Measurements from ENCODE around the gene RBBP5.

The RBBP5 gene

DNA sequence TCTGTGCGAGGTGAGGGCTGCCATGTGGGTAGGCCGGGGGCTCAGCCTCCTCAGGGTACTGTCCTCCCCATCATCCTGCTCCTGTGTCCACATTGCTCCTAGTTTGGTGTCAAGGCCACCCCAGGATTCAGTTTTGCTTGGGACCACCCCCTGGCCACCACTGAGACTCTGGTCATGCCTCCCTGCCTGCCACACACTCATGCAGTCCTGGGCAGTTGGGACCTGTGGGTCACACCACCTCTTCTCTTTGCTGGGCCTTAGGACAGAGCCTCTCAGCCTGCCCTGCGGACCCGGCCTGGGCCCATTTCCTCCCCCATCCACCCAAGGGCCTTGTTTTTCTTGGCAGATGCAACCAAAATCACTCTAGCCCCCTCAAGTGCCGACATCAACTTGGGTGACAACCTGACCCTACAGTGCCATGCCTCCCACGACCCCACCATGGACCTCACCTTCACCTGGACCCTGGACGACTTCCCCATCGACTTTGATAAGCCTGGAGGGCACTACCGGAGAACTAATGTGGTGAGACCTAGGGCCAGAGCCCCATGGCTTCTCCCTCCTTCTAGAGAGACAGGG is 56.9 kb downstream of the RBBP5 start:
- in situ Hi-C loops (cut with HindIII; ENCODE audit: low pct_ligation_motif_present, low pct_unique_long_range_greater_than_20kb, low sequenced_read_pairs), result no loop called here
- no peak for DNase-seq

DNA sequence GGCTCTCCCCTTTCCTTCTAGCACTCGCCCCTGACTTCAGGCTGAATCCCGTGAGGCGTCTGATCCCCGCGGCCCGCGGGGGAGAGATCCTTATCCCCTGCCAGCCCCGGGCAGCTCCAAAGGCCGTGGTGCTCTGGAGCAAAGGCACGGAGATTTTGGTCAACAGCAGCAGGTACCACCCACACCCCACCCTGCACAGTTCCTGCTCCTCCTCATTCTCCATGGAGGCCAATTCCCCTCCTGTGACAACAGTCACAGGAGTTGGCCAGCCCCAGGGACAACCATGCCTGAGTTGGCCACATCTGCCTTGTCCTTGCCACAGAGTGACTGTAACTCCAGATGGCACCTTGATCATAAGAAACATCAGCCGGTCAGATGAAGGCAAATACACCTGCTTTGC is 57.5 kb downstream of the RBBP5 start:
- in situ Hi-C loops (cut with HindIII; ENCODE audit: low pct_ligation_motif_present, low pct_unique_long_range_greater_than_20kb, low sequenced_read_pairs), result no loop called here
- no peak for DNase-seq

- DNase-seq, result no peak
- in situ Hi-C loops (cut with HindIII; ENCODE audit: low pct_ligation_motif_present, low pct_unique_long_range_greater_than_20kb, low sequenced_read_pairs), result no loop called here
Measured at GRCh38 chr1:205062895-205063294, 58.9 kb downstream of the RBBP5 start.

GRCh38 chr1:205062319-205062718 is 59.5 kb downstream of the RBBP5 start:
- in situ Hi-C loops (cut with HindIII; ENCODE audit: low pct_ligation_motif_present, low pct_unique_long_range_greater_than_20kb, low sequenced_read_pairs), result no loop called here
- DNase-seq, result no peak

DNA sequence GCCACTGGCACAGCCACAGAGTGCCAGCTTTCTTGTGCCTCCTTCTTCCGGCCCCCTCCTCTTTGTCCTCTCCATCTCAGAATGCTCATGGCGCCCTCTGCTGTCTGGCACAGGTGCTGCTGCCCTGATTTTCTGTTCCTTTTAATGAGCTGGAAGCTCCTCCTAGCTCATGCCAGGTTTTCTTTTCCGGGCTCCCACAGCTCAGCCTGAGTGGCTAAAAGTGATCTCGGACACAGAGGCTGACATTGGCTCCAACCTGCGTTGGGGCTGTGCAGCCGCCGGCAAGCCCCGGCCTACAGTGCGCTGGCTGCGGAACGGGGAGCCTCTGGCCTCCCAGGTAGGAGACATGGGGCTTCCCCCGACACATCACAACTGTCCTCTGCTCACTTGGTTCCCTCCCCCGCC is 60.1 kb downstream of the RBBP5 start:
- in situ Hi-C loops (cut with HindIII; ENCODE audit: low pct_ligation_motif_present, low pct_unique_long_range_greater_than_20kb, low sequenced_read_pairs), result no loop called here
- peak; percentile 77 for DNase-seq

DNA sequence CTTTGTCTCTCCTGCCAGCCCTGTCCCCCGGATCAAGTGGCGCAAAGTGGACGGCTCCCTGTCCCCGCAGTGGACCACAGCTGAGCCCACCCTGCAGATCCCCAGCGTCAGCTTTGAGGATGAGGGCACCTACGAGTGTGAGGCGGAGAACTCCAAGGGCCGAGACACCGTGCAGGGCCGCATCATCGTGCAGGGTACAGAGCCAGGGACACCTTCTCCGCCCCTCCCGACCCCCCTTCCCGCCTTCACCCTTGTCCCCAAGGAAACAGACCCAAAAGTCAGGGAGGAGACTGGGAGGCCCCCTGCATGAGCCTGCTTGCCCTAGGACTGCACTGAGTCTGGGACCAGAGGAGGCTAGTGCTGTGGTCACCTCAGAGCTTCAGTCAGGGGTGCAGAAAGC is 60.6 kb downstream of the RBBP5 start:
- no peak for DNase-seq
- in situ Hi-C loops (cut with HindIII; ENCODE audit: low pct_ligation_motif_present, low pct_unique_long_range_greater_than_20kb, low sequenced_read_pairs), result no loop called here

- in situ Hi-C loops (cut with HindIII; ENCODE audit: low pct_ligation_motif_present, low pct_unique_long_range_greater_than_20kb, low sequenced_read_pairs), result no loop called here
Measured at GRCh38 chr1:205060746-205061145, 61.0 kb downstream of the RBBP5 start.

DNA sequence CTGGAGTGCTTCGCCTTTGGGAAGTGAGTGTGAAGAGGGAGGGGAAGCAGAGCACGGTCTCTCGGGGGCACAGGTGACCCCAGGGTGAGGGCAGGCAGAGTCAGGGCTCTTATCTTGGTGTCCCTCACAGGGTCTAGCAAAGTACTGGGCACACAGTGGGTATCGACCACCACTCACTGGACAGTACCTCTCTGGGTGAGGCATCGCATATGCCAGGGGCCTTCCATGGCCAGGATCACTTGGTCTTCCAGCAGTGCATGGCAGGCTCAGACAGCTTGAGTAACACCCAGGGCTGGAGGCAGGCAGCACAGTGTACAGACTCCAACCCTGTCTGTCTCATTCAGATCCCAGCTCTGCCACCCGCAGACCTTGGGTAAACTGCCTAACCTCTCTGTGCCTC is 62.1 kb downstream of the RBBP5 start:
- no peak for DNase-seq
- in situ Hi-C loops (cut with HindIII; ENCODE audit: low pct_ligation_motif_present, low pct_unique_long_range_greater_than_20kb, low sequenced_read_pairs), result no loop called here

More at GRCh38 chr1:205060746-205061145, 61.0 kb downstream of the RBBP5 start:
- no peak for DNase-seq

DNA sequence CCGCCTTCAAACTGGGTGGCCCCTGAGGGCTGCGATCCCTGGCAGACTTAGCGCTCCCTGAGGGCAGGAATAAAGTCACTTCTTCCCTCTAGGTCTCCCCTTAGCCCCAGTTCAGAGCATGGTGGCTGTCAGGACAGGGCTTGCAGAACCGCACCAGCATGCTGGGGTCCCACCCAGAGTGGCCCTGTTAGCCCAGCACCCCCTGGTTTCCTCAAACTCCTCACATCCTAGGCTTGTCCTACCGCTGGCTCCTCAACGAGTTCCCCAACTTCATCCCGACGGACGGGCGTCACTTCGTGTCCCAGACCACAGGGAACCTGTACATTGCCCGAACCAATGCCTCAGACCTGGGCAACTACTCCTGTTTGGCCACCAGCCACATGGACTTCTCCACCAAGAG is 62.9 kb downstream of the RBBP5 start:
- no peak for DNase-seq
- in situ Hi-C loops (cut with HindIII; ENCODE audit: low pct_ligation_motif_present, low pct_unique_long_range_greater_than_20kb, low sequenced_read_pairs), result no loop called here

DNA sequence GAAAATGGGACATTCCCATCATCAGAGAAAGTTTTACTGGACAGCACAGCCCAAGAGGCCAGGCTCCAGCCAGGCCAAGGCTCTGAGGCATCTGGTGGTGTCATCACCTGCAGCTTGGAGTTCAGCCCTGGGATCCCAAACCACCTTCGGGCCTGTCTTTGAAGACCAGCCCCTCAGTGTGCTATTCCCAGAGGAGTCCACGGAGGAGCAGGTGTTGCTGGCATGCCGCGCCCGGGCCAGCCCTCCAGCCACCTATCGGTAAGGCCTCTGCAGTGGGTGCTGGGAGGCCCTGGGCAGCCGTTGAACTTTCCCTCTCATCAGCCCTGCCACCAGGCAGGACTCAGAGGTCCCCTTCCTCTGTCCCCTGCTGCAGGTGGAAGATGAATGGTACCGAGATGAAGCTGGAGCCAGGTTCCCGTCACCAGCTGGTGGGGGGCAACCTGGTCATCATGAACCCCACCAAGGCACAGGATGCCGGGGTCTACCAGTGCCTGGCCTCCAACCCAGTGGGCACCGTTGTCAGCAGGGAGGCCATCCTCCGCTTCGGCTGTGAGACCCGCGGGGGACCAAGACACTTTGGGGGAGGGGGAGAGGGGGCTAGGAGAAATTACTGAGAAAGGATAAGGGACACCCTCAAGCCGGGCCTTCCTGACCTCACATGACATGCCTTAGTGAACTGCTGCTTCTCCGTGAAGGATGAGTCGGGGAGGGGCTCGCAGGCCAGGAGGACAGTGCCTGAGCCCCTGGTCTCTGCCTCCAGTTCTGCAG is 63.8 kb downstream of the RBBP5 start:
- in situ Hi-C loops (cut with HindIII; ENCODE audit: low pct_ligation_motif_present, low pct_unique_long_range_greater_than_20kb, low sequenced_read_pairs), result no loop called here
- DNase-seq, result no peak

GRCh38 chr1:205056956-205057568 is 64.7 kb downstream of the RBBP5 start:
- DNase-seq, result no peak
- in situ Hi-C loops (cut with HindIII; ENCODE audit: low pct_ligation_motif_present, low pct_unique_long_range_greater_than_20kb, low sequenced_read_pairs), result no loop called here

DNA sequence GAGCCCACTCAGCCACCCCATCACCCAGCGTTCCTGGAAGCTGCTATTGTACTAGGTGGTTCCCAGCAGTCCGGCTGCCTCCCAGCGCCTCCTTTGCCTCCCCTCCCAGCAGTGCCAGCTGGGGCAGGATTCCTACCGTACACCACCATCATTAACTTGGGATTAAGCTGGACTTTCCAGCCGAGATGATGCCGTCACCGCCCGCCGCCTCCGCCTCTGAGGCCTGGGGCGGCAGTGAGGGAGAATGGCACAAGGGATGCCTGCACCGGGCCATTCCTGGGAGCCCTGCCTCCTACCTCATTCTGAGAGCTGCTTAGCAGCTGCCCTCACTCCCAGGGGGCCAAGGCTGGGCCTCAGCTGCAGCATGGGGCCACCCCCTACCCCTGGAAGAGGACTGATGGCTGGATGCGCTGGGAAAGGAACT is 65.6 kb downstream of the RBBP5 start:
- DNase-seq, result no peak
- in situ Hi-C loops (cut with HindIII; ENCODE audit: low pct_ligation_motif_present, low pct_unique_long_range_greater_than_20kb, low sequenced_read_pairs), result no loop called here

DNA sequence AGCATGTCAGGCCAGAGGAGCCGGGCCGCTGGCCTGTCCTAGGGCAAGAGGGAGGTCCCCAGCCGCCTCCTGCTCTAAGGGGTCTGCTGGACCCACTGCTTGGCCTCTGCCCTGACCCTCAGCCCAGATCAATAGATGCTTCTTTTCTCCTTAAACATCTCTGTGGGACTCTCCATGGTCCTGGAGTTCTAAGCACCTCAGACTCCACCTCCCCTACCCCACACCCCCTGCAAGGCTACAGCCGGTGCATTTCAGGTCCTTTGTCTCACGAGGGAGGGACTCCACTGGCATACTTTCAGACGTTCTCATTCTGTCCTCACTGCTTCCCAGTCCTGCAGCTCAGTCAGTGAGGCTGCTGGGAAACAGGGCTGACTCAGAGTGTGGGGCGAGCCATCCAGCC is 67.8 kb downstream of the RBBP5 start:
- in situ Hi-C loops (cut with HindIII; ENCODE audit: low pct_ligation_motif_present, low pct_unique_long_range_greater_than_20kb, low sequenced_read_pairs), result no loop called here
- DNase-seq, result no peak

GRCh38 chr1:205053296-205053695 is 68.5 kb downstream of the RBBP5 start:
- in situ Hi-C loops (cut with HindIII; ENCODE audit: low pct_ligation_motif_present, low pct_unique_long_range_greater_than_20kb, low sequenced_read_pairs), result no loop called here
- DNase-seq, result no peak

GRCh38 chr1:205052690-205053089 is 69.1 kb downstream of the RBBP5 start:
- in situ Hi-C loops (cut with HindIII; ENCODE audit: low pct_ligation_motif_present, low pct_unique_long_range_greater_than_20kb, low sequenced_read_pairs), result no loop called here
- DNase-seq, result no peak

GRCh38 chr1:205049479-205049878 is 72.3 kb downstream of the RBBP5 start:
- DNase-seq, result no peak
- in situ Hi-C loops (cut with HindIII; ENCODE audit: low pct_ligation_motif_present, low pct_unique_long_range_greater_than_20kb, low sequenced_read_pairs), result no loop called here

DNA sequence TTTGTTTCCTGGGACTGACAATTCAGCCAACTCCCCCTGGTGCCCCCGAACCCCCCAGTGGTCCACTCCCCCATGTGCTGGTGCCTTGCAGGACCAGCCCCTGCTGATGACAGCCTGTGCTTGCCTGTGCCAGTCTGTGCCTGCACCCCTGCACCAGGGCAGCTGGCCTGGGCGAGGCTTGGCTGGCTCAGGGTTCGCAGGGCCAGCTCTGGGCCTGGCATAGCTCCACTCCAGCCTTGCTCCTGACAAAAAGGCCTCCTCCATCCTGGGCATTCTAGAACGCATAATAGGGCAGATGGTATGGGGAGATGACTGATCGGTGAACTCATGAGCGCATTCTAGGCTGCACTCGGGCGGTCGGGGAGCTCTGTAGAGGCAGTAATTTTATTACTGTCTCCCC is 73.4 kb downstream of the RBBP5 start:
- in situ Hi-C loops (cut with HindIII; ENCODE audit: low pct_ligation_motif_present, low pct_unique_long_range_greater_than_20kb, low sequenced_read_pairs), result no loop called here
- no peak for DNase-seq

- DNase-seq, result no peak
- in situ Hi-C loops (cut with HindIII; ENCODE audit: low pct_ligation_motif_present, low pct_unique_long_range_greater_than_20kb, low sequenced_read_pairs), result no loop called here
Measured at GRCh38 chr1:205047764-205048231, 74.0 kb downstream of the RBBP5 start.

- DNase-seq, result no peak
- in situ Hi-C loops (cut with HindIII; ENCODE audit: low pct_ligation_motif_present, low pct_unique_long_range_greater_than_20kb, low sequenced_read_pairs), result no loop called here
Measured at GRCh38 chr1:205046870-205047269, 74.9 kb downstream of the RBBP5 start.

DNA sequence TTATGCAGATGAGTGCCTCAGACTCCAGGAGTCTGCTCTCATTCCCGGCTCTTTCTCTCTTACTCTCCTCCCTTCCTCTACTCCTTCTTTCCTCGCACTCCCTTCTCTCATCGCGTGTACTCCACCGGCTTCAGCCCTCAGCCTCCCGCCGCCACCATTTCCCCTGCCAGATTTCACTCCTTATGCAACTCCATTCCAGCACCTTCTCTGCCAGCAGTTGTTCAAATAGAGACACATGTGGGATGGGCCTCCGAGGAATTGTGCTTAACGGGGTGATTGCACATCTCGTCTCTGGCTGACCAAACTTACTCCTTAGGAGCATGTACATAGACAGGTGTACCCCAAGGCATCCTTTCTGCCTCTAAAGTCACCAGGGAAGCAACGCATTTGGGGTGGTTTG is 76.6 kb downstream of the RBBP5 start:
- DNase-seq, result no peak
- in situ Hi-C loops (cut with HindIII; ENCODE audit: low pct_ligation_motif_present, low pct_unique_long_range_greater_than_20kb, low sequenced_read_pairs), result no loop called here

Measured in ACHN (cell line).